Neural cell (in vitro differentiated cells): ENCODE data around the gene RNF34. TPM values are rescaled to one million over a fixed set of nuclear protein-coding genes. Genes with fewer than 3 reads are reported as not detected.

ENCODE experiments used
- H2AFZ ChIP-seq: fragments of 200-600, 300-800 bp; sonication (generic), shearing (Covaris generic); 2 replicates; pipeline ENCODE4 v1.6.0; 2014; ENCODE audit warnings: low read depth, mild to moderate bottlenecking, antibody characterized with exemption, low read length, moderate library complexity
- H3F3A ChIP-seq: fragments of 200-600 bp; shearing (Covaris generic); 2 replicates; pipeline ENCODE4 v1.6.1; 2016; ENCODE audit warnings: mild to moderate bottlenecking, moderate library complexity, mixed read lengths, antibody characterized with exemption, low read length; ENCODE audit not compliant: insufficient read depth, poor library complexity, severe bottlenecking
- H3K27ac ChIP-seq: fragments of 200-600, 300-800 bp; sonication (generic), shearing (Covaris generic); 2 replicates; pipeline ENCODE4 v1.5.1; 2014; ENCODE audit warnings: mild to moderate bottlenecking, low read length, moderate library complexity
- H3K27me3 ChIP-seq: fragments of 300-800, 200-600 bp; sonication (generic), shearing (Covaris generic); 2 replicates; pipeline ENCODE4 v1.6.0; 2014; ENCODE audit warnings: mild to moderate bottlenecking, low read depth, low read length, moderate library complexity; ENCODE audit not compliant: insufficient read depth
- H3K36me3 ChIP-seq: fragments of 300-800, 200-600 bp; sonication (generic), shearing (Covaris generic); 2 replicates; pipeline ENCODE4 v1.5.1; 2014; ENCODE audit warnings: mild to moderate bottlenecking, antibody characterized with exemption, low read length, moderate library complexity; ENCODE audit not compliant: insufficient read depth
- H3K4me2 ChIP-seq: fragments of 300-800, 200-600 bp; sonication (generic), shearing (Covaris generic); 2 replicates; pipeline ENCODE4 v1.6.0; 2014; ENCODE audit warnings: mild to moderate bottlenecking, low read length
- H3K4me3 ChIP-seq: fragments of 300-800, 200-600 bp; sonication (generic), shearing (Covaris generic); 2 replicates; pipeline ENCODE4 v1.5.1; 2014; ENCODE audit warnings: mild to moderate bottlenecking, low read length, moderate library complexity
- H3K79me2 ChIP-seq: fragments of 200-600 bp; shearing (Covaris generic); replicated peaks from 2 replicates; pipeline ENCODE4 v1.6.0; 2014; ENCODE audit warnings: mild to moderate bottlenecking, low read length, moderate library complexity; ENCODE audit not compliant: insufficient read depth
- H3K9ac ChIP-seq: fragments of 300-800, 200-600 bp; sonication (generic), shearing (Covaris generic); 2 replicates; pipeline ENCODE4 v1.6.1; 2016; ENCODE audit warnings: mild to moderate bottlenecking, low read length, mixed read lengths
- H3K9me2 ChIP-seq: fragments of 200-600 bp; shearing (Covaris generic); 2 replicates; pipeline ENCODE4 v1.6.1; 2016; ENCODE audit warnings: mild to moderate bottlenecking, low read length, mixed read lengths; ENCODE audit not compliant: insufficient read depth
- H3K9me3 ChIP-seq: fragments of 200-600, 300-800 bp; sonication (generic), shearing (Covaris generic); 2 replicates; pipeline ENCODE4 v1.6.1; 2016; ENCODE audit warnings: mild to moderate bottlenecking, mixed run types, low read length, moderate library complexity, mixed read lengths
- H4K20me1 ChIP-seq: fragments of 200-600 bp; shearing (Covaris generic); 2 replicates; pipeline ENCODE4 v1.6.1; 2016; ENCODE audit warnings: mild to moderate bottlenecking, mixed run types; ENCODE audit not compliant: insufficient read depth
- EP300 ChIP-seq: fragments of 450-650 bp; conservative IDR thresholded peaks from 2 replicates; pipeline ENCODE4 v1.6.1; 2014; ENCODE audit warnings: antibody characterized with exemption, mild to moderate bottlenecking, moderate library complexity; ENCODE audit not compliant: poor library complexity, severe bottlenecking
- EZH2 ChIP-seq: fragments of 200-600, 300-800 bp; shearing (Covaris generic), sonication (generic); IDR thresholded peaks from 2 replicates; pipeline ENCODE4 v1.6.1; 2014; ENCODE audit warnings: antibody characterized with exemption, low read length, borderline replicate concordance, mild to moderate bottlenecking; ENCODE audit not compliant: insufficient read depth, poor library complexity, severe bottlenecking
- MXI1 ChIP-seq: fragments of 450-650 bp; conservative IDR thresholded peaks from 2 replicates; pipeline ENCODE4 v1.6.1; 2014; ENCODE audit warnings: antibody characterized with exemption, mild to moderate bottlenecking; ENCODE audit not compliant: poor library complexity, severe bottlenecking
- POLR2AphosphoS5 ChIP-seq: IDR thresholded peaks from 2 replicates; pipeline ENCODE4 v1.6.1; 2012
- RAD21 ChIP-seq: fragments of 450-650 bp; conservative IDR thresholded peaks from 2 replicates; pipeline ENCODE4 v1.6.1; 2014; ENCODE audit warnings: antibody characterized with exemption, mild to moderate bottlenecking, moderate library complexity
- REST ChIP-seq: IDR thresholded peaks from 2 replicates; pipeline ENCODE4 v1.6.1; 2012; ENCODE audit warnings: borderline replicate concordance
- SMC3 ChIP-seq: fragments of 450-650 bp; conservative IDR thresholded peaks from 2 replicates; pipeline ENCODE4 v1.6.1; 2014; ENCODE audit warnings: antibody characterized with exemption, mild to moderate bottlenecking, moderate library complexity; ENCODE audit not compliant: poor library complexity
- TAF1 ChIP-seq: IDR thresholded peaks from 2 replicates; pipeline ENCODE4 v1.6.1; 2012; ENCODE audit warnings: low read depth
- polyA plus RNA-seq: library from polyadenylated mRNA; depleted of rRNA; stranded (reverse); fragments of >200 nt; gene quantifications from 2 replicates; pipeline ENCODE4 v1.2.3, GENCODE V29; 2014
- TF ChIP-seq, protein P1 (sequence below): fragments of 450-650 bp; IDR thresholded peaks from 2 replicates; pipeline ENCODE4 v1.5.1; 2014; ENCODE audit warnings: antibody characterized with exemption, mild to moderate bottlenecking, moderate library complexity; ENCODE audit not compliant: poor library complexity, severe bottlenecking

The RNF34 gene
- polyA plus RNA-seq, 1 donor from 2014 or later: 68.8 TPM

- TF ChIP-seq EP300 (no peak), SMC3 (no peak), RAD21 (no peak), POLR2AphosphoS5 (no peak), TAF1 (no peak), EZH2 (no peak), REST (no peak), MXI1 (no peak)
- TF ChIP-seq, protein P1, sequence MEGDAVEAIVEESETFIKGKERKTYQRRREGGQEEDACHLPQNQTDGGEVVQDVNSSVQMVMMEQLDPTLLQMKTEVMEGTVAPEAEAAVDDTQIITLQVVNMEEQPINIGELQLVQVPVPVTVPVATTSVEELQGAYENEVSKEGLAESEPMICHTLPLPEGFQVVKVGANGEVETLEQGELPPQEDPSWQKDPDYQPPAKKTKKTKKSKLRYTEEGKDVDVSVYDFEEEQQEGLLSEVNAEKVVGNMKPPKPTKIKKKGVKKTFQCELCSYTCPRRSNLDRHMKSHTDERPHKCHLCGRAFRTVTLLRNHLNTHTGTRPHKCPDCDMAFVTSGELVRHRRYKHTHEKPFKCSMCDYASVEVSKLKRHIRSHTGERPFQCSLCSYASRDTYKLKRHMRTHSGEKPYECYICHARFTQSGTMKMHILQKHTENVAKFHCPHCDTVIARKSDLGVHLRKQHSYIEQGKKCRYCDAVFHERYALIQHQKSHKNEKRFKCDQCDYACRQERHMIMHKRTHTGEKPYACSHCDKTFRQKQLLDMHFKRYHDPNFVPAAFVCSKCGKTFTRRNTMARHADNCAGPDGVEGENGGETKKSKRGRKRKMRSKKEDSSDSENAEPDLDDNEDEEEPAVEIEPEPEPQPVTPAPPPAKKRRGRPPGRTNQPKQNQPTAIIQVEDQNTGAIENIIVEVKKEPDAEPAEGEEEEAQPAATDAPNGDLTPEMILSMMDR: no peak
- no peaks in the 10 kb centered on the region for H3K27me3 ChIP-seq
- no peaks in the 10 kb centered on the region for H3K79me2 ChIP-seq
- H4K20me1 ChIP-seq: no peaks in the 10 kb centered on the region
- H3K9me2 ChIP-seq: no peaks in the 10 kb centered on the region
- no peak overlapping the region for H3K4me3 ChIP-seq
- no peak overlapping the region for H3K9ac ChIP-seq
- no peak overlapping the region for H3K27ac ChIP-seq
- no peaks in the 10 kb centered on the region for H3F3A ChIP-seq
- H3K4me2 ChIP-seq: no peak overlapping the region
- H2AFZ ChIP-seq: no peak overlapping the region
- H3K36me3 ChIP-seq: no peaks in the 10 kb centered on the region
- no peaks in the 10 kb centered on the region for H3K9me3 ChIP-seq
Measured at GRCh38 chr12:121358073-121358472, 41.8 kb upstream of the RNF34 start.

DNA sequence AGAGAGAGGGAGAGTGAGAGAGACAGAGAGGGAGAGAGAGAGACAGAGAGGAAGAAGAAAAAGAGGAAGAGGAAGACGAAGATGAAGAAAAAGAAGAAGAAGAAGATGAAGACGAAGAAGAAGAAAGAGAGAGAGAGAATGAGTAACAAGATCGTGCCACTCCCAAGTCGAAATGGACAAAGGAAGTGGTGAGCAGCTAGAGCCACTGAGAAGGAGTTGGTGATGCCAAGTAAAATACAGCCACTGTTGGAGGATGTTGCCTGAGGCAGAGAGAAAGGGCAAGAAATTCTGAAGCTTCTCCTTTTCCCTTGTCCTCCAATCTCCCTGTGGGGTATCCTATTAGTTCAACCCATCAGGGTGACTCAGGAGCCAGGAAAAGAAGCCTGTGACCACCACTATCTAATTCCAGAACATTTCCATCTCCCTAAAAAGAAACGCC, 35.2 kb upstream of the RNF34 start:
- H3F3A ChIP-seq: no peaks in the 10 kb centered on the region
- no peaks in the 10 kb centered on the region for H3K9me3 ChIP-seq
- no peak overlapping the region for H3K4me3 ChIP-seq
- H3K36me3 ChIP-seq: no peaks in the 10 kb centered on the region
- H2AFZ ChIP-seq: no peak overlapping the region
- H3K9me2 ChIP-seq: no peaks in the 10 kb centered on the region
- TF ChIP-seq MXI1 (no peak), RAD21 (no peak), SMC3 (no peak), EP300 (no peak), POLR2AphosphoS5 (no peak), TAF1 (no peak), EZH2 (no peak)
- no peaks in the 10 kb centered on the region for H3K79me2 ChIP-seq
- H3K9ac ChIP-seq: no peak overlapping the region
- H3K4me2 ChIP-seq: no peak overlapping the region
- no peak overlapping the region for H3K27ac ChIP-seq
- H4K20me1 ChIP-seq: no peaks in the 10 kb centered on the region
- H3K27me3 ChIP-seq: no peaks in the 10 kb centered on the region
